Ectodermal cell (in vitro differentiated cells): ENCODE data around the gene TCEA3. TPM values are rescaled to one million over a fixed set of nuclear protein-coding genes. Genes with fewer than 3 reads are reported as not detected.

Experiments
- H3K27ac ChIP-seq: 2 replicates; pipeline ENCODE4 v1.7.0; 2013; ENCODE audit warnings: mild to moderate bottlenecking, low read depth, low read length; ENCODE audit not compliant: insufficient read depth, poor library complexity, severe bottlenecking
- H3K27me3 ChIP-seq: 2 replicates; pipeline ENCODE4 v1.7.0; 2013; ENCODE audit warnings: mild to moderate bottlenecking, low read length; ENCODE audit not compliant: insufficient read depth, control insufficient read depth, poor library complexity, severe bottlenecking
- H3K36me3 ChIP-seq: one replicate; pipeline ENCODE4 v1.7.0; 2013; ENCODE audit warnings: low read length; ENCODE audit not compliant: control insufficient read depth, insufficient read depth
- H3K4me1 ChIP-seq: one replicate; pipeline ENCODE4 v1.7.0; 2013; ENCODE audit warnings: low read length; ENCODE audit not compliant: control insufficient read depth, insufficient read depth
- H3K4me3 ChIP-seq: 2 replicates; pipeline ENCODE4 v1.7.0; 2013; ENCODE audit warnings: low read depth, low read length, control low read depth; ENCODE audit not compliant: insufficient read depth
- H3K9me3 ChIP-seq: 2 replicates; pipeline ENCODE4 v1.7.0; 2013; ENCODE audit warnings: mild to moderate bottlenecking, low read length, moderate library complexity; ENCODE audit not compliant: control insufficient read depth
- WGBS, 2 experiments: methylation state at CpG; one replicate each; pipeline ENCODE4 v1.1.7; 2013; ENCODE audit warnings: missing lambda C conversion rate in 2 of 2; 5-methylcytosine and 5-hydroxymethylcytosine counted together
- polyA plus RNA-seq, 4 experiments: library from polyadenylated mRNA; stranded (reverse); fragments of 50-300 nt; gene quantifications; one replicate each; pipeline ENCODE4 v1.2.3, GENCODE V29; 2013

TCEA3 gene
- polyA plus RNA-seq (2013, experiment 1 of 4), result 1.2 TPM
- 1.0 TPM for polyA plus RNA-seq (2013, experiment 2 of 4)
- polyA plus RNA-seq (2013, experiment 3 of 4), result 0.91 TPM
- polyA plus RNA-seq (2013, experiment 4 of 4), result 1.1 TPM

- H3K27me3 ChIP-seq, result peaks cover 82% of the 10 kb centered on the region
- H3K27ac ChIP-seq, result no peak within 1 kb of the TSS
- H3K4me1 ChIP-seq, result peaks cover 11% of the 10 kb centered on the region
- H3K4me3 ChIP-seq, result peak within 1 kb of the TSS; percentile 24
- H3K36me3 ChIP-seq, result no peaks in the 10 kb centered on the region
- 2 to 3% methylated on average over 76 to 83 of the region's 84 CpGs for WGBS, 2 experiments
- H3K9me3 ChIP-seq, result no peaks in the 10 kb centered on the region
Measured at GRCh38 chr1:23424293-23425192, at the start of gene TCEA3. Gene TCEA3, minus strand, starts transcription at chr1:23424748. Its CDS starts 115 bp downstream, at chr1:23424633.

- Histone ChIP-seq H3K9me3 (no peaks in the 10 kb centered on the region), H3K4me1 (peaks cover 7% of the 10 kb centered on the region), H3K27ac (no peak overlapping the region)
Measured at GRCh38 chr1:23473037-23473800, 48.7 kb upstream of the TCEA3 start.

GRCh38 chr1:23472351-23473036 is 47.9 kb upstream of the TCEA3 start:
- peaks cover 7% of the 10 kb centered on the region for H3K4me1 ChIP-seq
- no peaks in the 10 kb centered on the region for H3K27me3 ChIP-seq
- 77 to 85% methylated on average over 5 of the region's 5 CpGs for WGBS, 2 experiments
- H3K4me3 ChIP-seq, result no peak overlapping the region
- H3K36me3 ChIP-seq, result no peaks in the 10 kb centered on the region
- no peak overlapping the region for H3K27ac ChIP-seq
- no peaks in the 10 kb centered on the region for H3K9me3 ChIP-seq

More at GRCh38 chr1:23473037-23473800, 48.7 kb upstream of the TCEA3 start:
- Histone ChIP-seq H3K4me3 (no peak overlapping the region), H3K27me3 (no peaks in the 10 kb centered on the region), H3K36me3 (no peaks in the 10 kb centered on the region)
- WGBS, 2 experiments, result 93 to 94% methylated on average over 6 of the region's 6 CpGs

- Histone ChIP-seq H3K4me3 (no peak overlapping the region), H3K4me1 (peaks cover 7% of the 10 kb centered on the region), H3K36me3 (no peaks in the 10 kb centered on the region), H3K9me3 (no peaks in the 10 kb centered on the region), H3K27ac (no peak overlapping the region), H3K27me3 (no peaks in the 10 kb centered on the region)
- 95 to 96% methylated on average over 4 of the region's 4 CpGs for WGBS, 2 experiments
Measured at GRCh38 chr1:23471473-23472075, 47.0 kb upstream of the TCEA3 start.

- Histone ChIP-seq H3K9me3 (no peaks in the 10 kb centered on the region), H3K4me1 (peaks cover 7% of the 10 kb centered on the region), H3K27ac (no peak overlapping the region), H3K27me3 (no peaks in the 10 kb centered on the region), H3K4me3 (no peak overlapping the region), H3K36me3 (no peaks in the 10 kb centered on the region)
- 93 to 94% methylated on average over 12 of the region's 12 CpGs for WGBS, 2 experiments
Measured at GRCh38 chr1:23470282-23471070, 45.9 kb upstream of the TCEA3 start.

- H3K4me1 ChIP-seq, result peaks cover 7% of the 10 kb centered on the region
- H3K36me3 ChIP-seq, result no peaks in the 10 kb centered on the region
- WGBS, 2 experiments, result 71 to 74% methylated on average over 5 of the region's 5 CpGs
- no peaks in the 10 kb centered on the region for H3K27me3 ChIP-seq
- no peaks in the 10 kb centered on the region for H3K9me3 ChIP-seq
- no peak overlapping the region for H3K27ac ChIP-seq
- no peak overlapping the region for H3K4me3 ChIP-seq
Measured at GRCh38 chr1:23469372-23469982, 44.9 kb upstream of the TCEA3 start.

- 92 to 98% methylated on average over 3 of the region's 3 CpGs for WGBS, 2 experiments
- Histone ChIP-seq H3K4me3 (no peak overlapping the region), H3K4me1 (peaks cover 7% of the 10 kb centered on the region), H3K27me3 (no peaks in the 10 kb centered on the region), H3K27ac (no peak overlapping the region), H3K36me3 (no peaks in the 10 kb centered on the region), H3K9me3 (no peaks in the 10 kb centered on the region)
Measured at GRCh38 chr1:23466423-23466989, 42.0 kb upstream of the TCEA3 start.

GRCh38 chr1:23463286-23463685 is 38.7 kb upstream of the TCEA3 start:
- no peak overlapping the region for H3K4me3 ChIP-seq
- no peak overlapping the region for H3K27ac ChIP-seq
- H3K4me1 ChIP-seq, result no peaks in the 10 kb centered on the region
- 89 to 96% methylated on average over 2 to 3 of the region's 3 CpGs for WGBS, 2 experiments
- H3K9me3 ChIP-seq, result no peaks in the 10 kb centered on the region
- H3K36me3 ChIP-seq, result no peaks in the 10 kb centered on the region
- no peaks in the 10 kb centered on the region for H3K27me3 ChIP-seq
